GM18502 (cell line): ENCODE data around the gene SLC6A12.

Source experiments
- ATAC-seq: cut with Tn5 transposase; IDR thresholded peaks from one replicate; pipeline ENCODE4 v1.9.1; 2021; ENCODE audit warnings: mild to moderate bottlenecking; ENCODE audit not compliant: unreplicated experiment, poor library complexity

SLC6A12 gene

GRCh38 chr12:181921-182320 is 32.0 kb downstream of the SLC6A12 start:
- no peak for ATAC-seq

GRCh38 chr12:180445-180844 is 33.5 kb downstream of the SLC6A12 start:
- ATAC-seq, result no peak

GRCh38 chr12:179885-180284 is 34.1 kb downstream of the SLC6A12 start:
- ATAC-seq, result no peak

- no peak for ATAC-seq
Measured at GRCh38 chr12:179131-179884, 34.6 kb downstream of the SLC6A12 start.

- no peak for ATAC-seq
Measured at GRCh38 chr12:178829-179109, 35.2 kb downstream of the SLC6A12 start.

- ATAC-seq, result no peak
Measured at GRCh38 chr12:177980-178828, 35.8 kb downstream of the SLC6A12 start.

- no peak for ATAC-seq
Measured at GRCh38 chr12:177336-177979, 36.5 kb downstream of the SLC6A12 start.

- no peak for ATAC-seq
Measured at GRCh38 chr12:176321-177181, 37.4 kb downstream of the SLC6A12 start.

GRCh38 chr12:175759-176158 is 38.2 kb downstream of the SLC6A12 start:
- ATAC-seq, result no peak

- ATAC-seq, result no peak
Measured at GRCh38 chr12:175250-175649, 38.7 kb downstream of the SLC6A12 start.

- no peak for ATAC-seq
Measured at GRCh38 chr12:174596-174995, 39.4 kb downstream of the SLC6A12 start.

- ATAC-seq, result no peak
Measured at GRCh38 chr12:174124-174523, 39.8 kb downstream of the SLC6A12 start.

- ATAC-seq, result no peak
Measured at GRCh38 chr12:172732-173161, 41.2 kb downstream of the SLC6A12 start.

GRCh38 chr12:171743-172676 is 41.9 kb downstream of the SLC6A12 start:
- ATAC-seq, result no peak

- ATAC-seq, result no peak
Measured at GRCh38 chr12:171276-171675, 42.7 kb downstream of the SLC6A12 start.

- ATAC-seq, result no peak
Measured at GRCh38 chr12:170371-171225, 43.4 kb downstream of the SLC6A12 start.

- no peak for ATAC-seq
Measured at GRCh38 chr12:169528-170370, 44.2 kb downstream of the SLC6A12 start.
